SK-N-MC (cell line): ENCODE results near the gene PPP2R2B.

Source experiments
- EZH2 ChIP-seq: fragments of 200-600 bp; sonication (generic); IDR thresholded peaks from one replicate; pipeline ENCODE4 v1.6.1; 2017; ENCODE audit warnings: antibody characterized with exemption
- FOXP2 ChIP-seq: optimal IDR thresholded peaks from 2 replicates; pipeline ENCODE3; 2011; ENCODE audit warnings: mild to moderate bottlenecking, moderate library complexity; ENCODE audit not compliant: insufficient read depth; ENCODE audit errors: extremely low read length, control extremely low read depth
- POLR2AphosphoS5 ChIP-seq: IDR thresholded peaks from 2 replicates; pipeline ENCODE4 v1.6.1; 2012; ENCODE audit warnings: mild to moderate bottlenecking, low read depth, low read length, borderline replicate concordance

DNA sequence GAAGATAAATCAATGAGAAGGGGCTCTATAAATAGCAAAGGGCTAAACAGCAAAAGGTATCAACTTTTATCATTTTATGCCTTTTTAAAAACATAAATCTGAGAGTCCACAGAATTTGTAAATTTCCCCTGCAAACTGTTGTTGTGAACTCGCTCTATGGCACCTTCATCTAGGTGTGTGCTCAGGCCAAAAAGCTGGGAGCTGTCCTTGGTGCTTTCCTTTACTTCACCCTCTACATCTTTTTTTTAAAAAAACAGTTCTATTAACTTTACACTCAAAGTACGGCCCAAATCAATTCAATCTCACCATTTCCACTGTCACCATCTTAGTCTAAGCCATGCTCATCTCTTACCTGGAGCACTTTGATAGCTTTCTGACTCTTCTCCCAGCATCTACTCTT lies 254.4 kb downstream of the PPP2R2B start:
- TF ChIP-seq EZH2: no peak
- no peak for TF ChIP-seq FOXP2
- TF ChIP-seq POLR2AphosphoS5: no peak
